IPS-18a (cell line): Measurements from ENCODE around the gene FSHR.

Source experiments
- H3K27ac ChIP-seq: one replicate; pipeline ENCODE4 v1.5.1; 2013; ENCODE audit warnings: low read length
- H3K27me3 ChIP-seq: one replicate; pipeline ENCODE4 v1.6.1; 2013; ENCODE audit warnings: mild to moderate bottlenecking, low read length; ENCODE audit not compliant: control insufficient read depth, insufficient read depth
- H3K36me3 ChIP-seq: one replicate; pipeline ENCODE4 v1.6.1; 2013; ENCODE audit warnings: low read depth, low read length; ENCODE audit not compliant: control insufficient read depth
- H3K4me1 ChIP-seq: one replicate; pipeline ENCODE4 v1.6.1; 2013; ENCODE audit warnings: low read depth, low read length; ENCODE audit not compliant: control insufficient read depth
- H3K4me3 ChIP-seq: one replicate; pipeline ENCODE4 v1.5.1; 2013; ENCODE audit warnings: low read length
- H3K9ac ChIP-seq: one replicate; pipeline ENCODE4 v1.6.1; 2013; ENCODE audit warnings: mild to moderate bottlenecking, low read length, moderate library complexity
- H3K9me3 ChIP-seq: one replicate; pipeline ENCODE4 v1.6.1; 2013; ENCODE audit warnings: low read depth, low read length; ENCODE audit not compliant: control insufficient read depth

Gene FSHR, protein sequence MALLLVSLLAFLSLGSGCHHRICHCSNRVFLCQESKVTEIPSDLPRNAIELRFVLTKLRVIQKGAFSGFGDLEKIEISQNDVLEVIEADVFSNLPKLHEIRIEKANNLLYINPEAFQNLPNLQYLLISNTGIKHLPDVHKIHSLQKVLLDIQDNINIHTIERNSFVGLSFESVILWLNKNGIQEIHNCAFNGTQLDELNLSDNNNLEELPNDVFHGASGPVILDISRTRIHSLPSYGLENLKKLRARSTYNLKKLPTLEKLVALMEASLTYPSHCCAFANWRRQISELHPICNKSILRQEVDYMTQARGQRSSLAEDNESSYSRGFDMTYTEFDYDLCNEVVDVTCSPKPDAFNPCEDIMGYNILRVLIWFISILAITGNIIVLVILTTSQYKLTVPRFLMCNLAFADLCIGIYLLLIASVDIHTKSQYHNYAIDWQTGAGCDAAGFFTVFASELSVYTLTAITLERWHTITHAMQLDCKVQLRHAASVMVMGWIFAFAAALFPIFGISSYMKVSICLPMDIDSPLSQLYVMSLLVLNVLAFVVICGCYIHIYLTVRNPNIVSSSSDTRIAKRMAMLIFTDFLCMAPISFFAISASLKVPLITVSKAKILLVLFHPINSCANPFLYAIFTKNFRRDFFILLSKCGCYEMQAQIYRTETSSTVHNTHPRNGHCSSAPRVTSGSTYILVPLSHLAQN

DNA sequence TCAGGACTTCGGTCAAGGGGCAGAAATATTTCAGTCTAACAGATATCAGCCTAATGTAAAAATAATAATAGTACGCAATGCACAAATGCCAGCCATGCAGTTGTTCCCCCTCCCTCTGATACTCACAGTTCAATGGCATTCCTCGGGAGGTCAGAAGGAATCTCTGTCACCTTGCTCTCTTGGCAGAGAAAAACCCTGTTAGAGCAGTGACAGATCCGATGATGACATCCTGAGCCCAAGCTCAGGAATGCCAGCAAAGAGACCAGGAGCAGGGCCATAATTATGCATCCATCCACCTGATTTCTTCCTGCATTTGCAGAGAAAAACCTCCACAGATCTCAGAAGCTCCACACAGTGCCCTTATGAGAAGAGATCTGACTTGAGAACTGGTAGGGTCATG lies at the start of gene FSHR:
TSS of gene FSHR (minus strand) at position 376 of the 400 bp plus-strand sequence. CDS start at position 278, 98 bp downstream.
- H3K9ac ChIP-seq, result no peak within 1 kb of the TSS
- H3K36me3 ChIP-seq, result no peaks in the 10 kb centered on the region
- peaks cover 19% of the 10 kb centered on the region for H3K4me1 ChIP-seq
- no peak within 1 kb of the TSS for H3K4me3 ChIP-seq
- no peaks in the 10 kb centered on the region for H3K27me3 ChIP-seq
- H3K9me3 ChIP-seq, result no peaks in the 10 kb centered on the region
- no peak within 1 kb of the TSS for H3K27ac ChIP-seq

DNA sequence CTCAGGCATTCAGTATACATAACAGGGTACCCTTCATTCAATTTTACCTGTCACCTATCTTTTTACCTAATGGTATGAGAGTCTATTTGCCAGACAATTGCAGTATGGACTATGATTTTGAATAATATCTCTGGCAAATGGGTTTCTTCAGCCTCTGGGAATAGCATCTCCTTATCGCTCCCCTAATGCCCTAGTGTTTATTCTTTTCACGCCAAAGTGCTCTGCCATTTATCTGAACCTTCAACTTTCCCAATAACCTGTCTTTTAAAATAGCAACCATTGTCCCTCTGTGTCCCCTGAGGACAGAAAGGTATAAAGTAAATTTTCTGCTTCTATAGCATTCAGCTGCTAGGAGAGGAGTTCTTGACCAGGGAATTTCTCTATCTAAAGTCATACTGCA lies 45.0 kb upstream of the FSHR start:
- H3K4me1 ChIP-seq, result no peaks in the 10 kb centered on the region
- H3K9ac ChIP-seq, result no peak overlapping the region
- no peaks in the 10 kb centered on the region for H3K27me3 ChIP-seq
- no peaks in the 10 kb centered on the region for H3K9me3 ChIP-seq
- no peaks in the 10 kb centered on the region for H3K36me3 ChIP-seq
- no peak overlapping the region for H3K4me3 ChIP-seq
- no peak overlapping the region for H3K27ac ChIP-seq

DNA sequence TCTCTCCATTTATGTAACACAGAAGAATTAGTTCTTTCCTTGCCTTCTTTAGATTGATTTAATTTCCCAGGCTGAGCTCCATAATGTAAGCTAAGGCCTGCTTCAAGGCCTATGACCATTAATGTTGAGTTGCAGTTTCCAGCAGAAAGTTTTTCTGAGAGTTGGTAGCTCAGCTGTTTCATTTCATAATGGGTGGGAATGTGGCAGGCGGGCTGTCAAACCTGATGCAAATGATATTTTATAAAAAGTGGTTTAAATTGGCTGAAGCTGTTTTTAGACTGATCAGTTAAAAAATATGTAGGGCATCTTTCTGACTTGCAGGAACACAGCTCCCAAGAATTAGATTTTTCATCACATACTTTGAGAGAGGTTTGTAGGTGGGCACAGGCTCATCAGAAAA lies 40.4 kb upstream of the FSHR start:
- no peak overlapping the region for H3K9ac ChIP-seq
- no peaks in the 10 kb centered on the region for H3K27me3 ChIP-seq
- H3K9me3 ChIP-seq, result no peaks in the 10 kb centered on the region
- H3K4me1 ChIP-seq, result no peaks in the 10 kb centered on the region
- no peak overlapping the region for H3K27ac ChIP-seq
- no peaks in the 10 kb centered on the region for H3K36me3 ChIP-seq
- H3K4me3 ChIP-seq, result no peak overlapping the region

DNA sequence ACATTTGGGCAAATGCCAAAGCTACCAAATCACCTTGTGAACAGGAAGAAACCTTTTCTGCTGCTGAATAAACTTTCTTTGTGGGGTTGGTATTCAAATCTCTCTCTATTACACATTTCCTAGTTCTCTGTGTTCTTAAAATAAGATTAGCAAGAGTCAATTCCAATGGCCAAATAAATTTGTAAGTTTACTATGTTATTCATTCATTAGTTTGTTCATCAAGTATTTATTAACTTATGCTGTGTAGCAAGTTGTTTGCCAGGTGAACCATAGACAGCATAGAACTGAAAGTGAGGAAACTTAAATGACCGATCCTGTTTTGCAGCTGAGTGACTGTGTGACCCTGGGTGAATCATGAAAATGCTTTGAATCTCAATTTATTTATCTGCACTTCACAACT lies 37.7 kb upstream of the FSHR start:
- Histone ChIP-seq H3K4me1 (peaks cover 5% of the 10 kb centered on the region), H3K27me3 (no peaks in the 10 kb centered on the region), H3K27ac (no peak overlapping the region), H3K9me3 (no peaks in the 10 kb centered on the region), H3K9ac (no peak overlapping the region), H3K4me3 (no peak overlapping the region), H3K36me3 (no peaks in the 10 kb centered on the region)

DNA sequence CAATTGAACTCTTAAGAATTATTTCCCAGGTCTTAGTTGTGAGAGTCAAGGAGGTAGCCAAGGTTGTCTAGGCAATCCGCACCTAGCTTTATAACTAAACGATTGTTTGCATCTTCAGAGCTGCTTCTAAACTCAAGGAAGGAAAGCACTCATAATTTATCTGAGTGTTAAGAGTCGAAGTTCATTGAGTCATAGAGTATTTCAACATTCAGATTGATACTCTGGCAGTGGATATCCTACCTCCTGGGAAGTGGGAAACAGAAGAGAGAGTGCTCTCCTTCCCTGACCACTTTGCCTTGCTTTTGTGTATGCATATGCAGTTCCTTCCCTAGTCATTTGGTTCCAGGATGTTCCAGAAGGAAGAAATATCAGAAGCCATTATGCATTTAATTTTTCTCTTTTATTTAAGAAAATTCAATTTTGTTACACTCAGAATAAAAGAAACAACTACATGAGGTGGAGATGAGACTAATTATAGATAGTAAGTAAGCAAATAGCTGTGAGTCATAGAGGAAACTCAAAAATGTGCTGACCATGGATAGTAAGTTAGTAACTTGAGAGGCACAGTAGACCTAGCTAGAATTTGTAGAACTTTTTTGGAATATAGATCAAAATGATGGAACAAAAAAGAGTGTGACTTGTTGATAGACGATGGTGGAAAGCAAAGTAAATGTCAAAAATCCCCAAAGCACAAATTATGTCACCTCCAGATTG lies 35.4 kb upstream of the FSHR start:
- no peak overlapping the region for H3K27ac ChIP-seq

DNA sequence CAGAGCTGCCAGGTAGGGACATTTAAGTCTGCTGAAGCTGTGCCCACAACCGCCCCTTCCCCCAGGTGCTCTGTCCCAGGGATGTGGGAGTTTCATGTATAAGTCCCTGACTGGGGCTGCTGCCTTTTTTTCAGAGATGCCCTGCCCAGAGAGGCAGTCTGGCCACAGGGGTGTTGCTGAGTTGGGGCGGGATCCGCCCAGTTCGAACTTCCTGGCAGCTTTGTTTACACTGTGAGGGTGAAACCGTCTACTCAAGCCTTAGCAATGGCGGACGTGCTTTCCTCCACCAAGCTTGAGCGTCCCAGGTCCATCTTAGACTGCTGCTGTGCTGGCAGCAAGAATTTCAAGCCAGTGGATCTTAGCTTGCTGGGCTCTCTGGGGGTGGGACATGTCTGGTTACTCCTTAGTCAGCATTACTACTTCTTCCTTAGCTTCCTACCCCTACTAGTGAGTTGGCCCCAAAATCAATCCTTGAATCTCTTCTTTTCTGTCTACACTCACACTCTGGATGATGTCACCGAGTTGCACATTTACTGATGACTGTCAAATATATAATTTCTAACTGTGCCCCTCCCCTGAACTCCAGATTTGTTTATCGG lies 31.8 kb upstream of the FSHR start:
- Histone ChIP-seq H3K27me3 (no peaks in the 10 kb centered on the region), H3K9ac (no peak overlapping the region), H3K27ac (no peak overlapping the region), H3K4me1 (peaks cover 5% of the 10 kb centered on the region), H3K36me3 (no peaks in the 10 kb centered on the region), H3K4me3 (no peak overlapping the region), H3K9me3 (no peaks in the 10 kb centered on the region)

More for the DNA sequence above, 35.4 kb upstream of the FSHR start:
- H3K4me1 ChIP-seq, result peaks cover 5% of the 10 kb centered on the region
- no peak overlapping the region for H3K4me3 ChIP-seq
- H3K9me3 ChIP-seq, result no peaks in the 10 kb centered on the region
- no peaks in the 10 kb centered on the region for H3K27me3 ChIP-seq
- H3K9ac ChIP-seq, result no peak overlapping the region
- no peaks in the 10 kb centered on the region for H3K36me3 ChIP-seq

DNA sequence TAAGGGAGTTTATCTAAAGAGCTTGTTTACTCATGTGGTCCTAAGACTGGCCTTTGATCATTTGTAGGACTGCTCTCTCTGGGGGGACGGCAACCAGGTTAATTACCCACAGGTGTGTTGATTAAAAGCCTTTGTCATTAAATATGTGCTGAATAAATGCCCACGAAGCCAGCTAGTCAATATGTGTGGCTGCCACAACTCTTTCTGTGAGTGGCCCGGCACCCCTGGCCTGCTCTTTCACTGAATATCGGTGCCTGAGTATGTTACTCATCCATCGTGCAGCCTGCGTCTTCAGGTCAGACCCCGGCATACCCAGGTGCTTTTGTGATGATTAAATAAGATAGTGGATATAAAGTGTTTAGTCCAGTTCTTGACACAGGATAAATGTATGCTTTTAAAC lies 24.3 kb upstream of the FSHR start:
- H3K4me1 ChIP-seq, result no peaks in the 10 kb centered on the region

DNA sequence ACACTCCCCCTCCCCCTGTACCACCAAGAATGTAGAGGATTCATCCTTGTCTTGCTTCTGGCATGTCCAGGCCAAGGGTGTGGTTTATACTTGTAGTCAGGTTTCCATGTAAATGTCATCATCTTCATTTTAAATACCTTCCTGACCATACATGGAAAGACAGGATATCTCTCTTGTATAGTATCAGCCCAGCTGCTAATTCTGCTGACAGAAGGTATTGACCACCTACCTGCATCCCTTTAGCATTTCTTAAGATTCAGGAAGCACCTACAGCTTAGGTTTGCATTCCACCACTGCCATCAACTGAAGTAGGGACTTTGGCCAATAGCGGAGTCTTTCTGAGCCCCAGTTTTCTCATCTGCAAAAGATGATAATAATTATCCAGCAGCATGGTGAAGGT lies 22.9 kb upstream of the FSHR start:
- H3K9me3 ChIP-seq, result no peaks in the 10 kb centered on the region
- H3K36me3 ChIP-seq, result no peaks in the 10 kb centered on the region
- no peak overlapping the region for H3K4me3 ChIP-seq
- no peak overlapping the region for H3K27ac ChIP-seq
- no peaks in the 10 kb centered on the region for H3K4me1 ChIP-seq
- no peak overlapping the region for H3K9ac ChIP-seq
- H3K27me3 ChIP-seq, result no peaks in the 10 kb centered on the region

More for the DNA sequence above, 24.3 kb upstream of the FSHR start:
- no peak overlapping the region for H3K27ac ChIP-seq
- H3K4me3 ChIP-seq, result no peak overlapping the region
- no peaks in the 10 kb centered on the region for H3K36me3 ChIP-seq
- no peaks in the 10 kb centered on the region for H3K27me3 ChIP-seq
- H3K9ac ChIP-seq, result no peak overlapping the region
- no peaks in the 10 kb centered on the region for H3K9me3 ChIP-seq

DNA sequence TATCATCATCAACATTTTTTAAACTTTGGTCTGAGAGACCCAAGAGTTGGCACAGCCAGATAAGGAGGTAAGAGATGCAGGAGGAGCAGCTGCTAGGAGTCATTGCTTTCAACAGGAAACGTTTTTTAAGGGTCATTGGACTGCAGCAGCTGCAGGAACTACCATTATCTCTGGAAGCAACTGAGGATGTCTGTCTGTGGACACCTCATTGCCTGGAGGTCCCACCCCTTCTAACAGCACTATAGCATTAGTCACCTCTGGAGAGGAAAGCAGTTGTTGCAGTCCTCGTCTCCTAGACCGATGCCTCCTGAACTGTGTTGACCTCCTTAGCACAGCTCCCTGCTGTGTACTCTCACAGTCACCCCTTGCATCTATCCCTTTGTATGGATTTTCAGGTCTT lies 21.5 kb upstream of the FSHR start:
- no peaks in the 10 kb centered on the region for H3K9me3 ChIP-seq
- no peak overlapping the region for H3K9ac ChIP-seq
- no peak overlapping the region for H3K4me3 ChIP-seq
- H3K27me3 ChIP-seq, result no peaks in the 10 kb centered on the region
- H3K4me1 ChIP-seq, result no peaks in the 10 kb centered on the region
- H3K27ac ChIP-seq, result no peak overlapping the region
- no peaks in the 10 kb centered on the region for H3K36me3 ChIP-seq

DNA sequence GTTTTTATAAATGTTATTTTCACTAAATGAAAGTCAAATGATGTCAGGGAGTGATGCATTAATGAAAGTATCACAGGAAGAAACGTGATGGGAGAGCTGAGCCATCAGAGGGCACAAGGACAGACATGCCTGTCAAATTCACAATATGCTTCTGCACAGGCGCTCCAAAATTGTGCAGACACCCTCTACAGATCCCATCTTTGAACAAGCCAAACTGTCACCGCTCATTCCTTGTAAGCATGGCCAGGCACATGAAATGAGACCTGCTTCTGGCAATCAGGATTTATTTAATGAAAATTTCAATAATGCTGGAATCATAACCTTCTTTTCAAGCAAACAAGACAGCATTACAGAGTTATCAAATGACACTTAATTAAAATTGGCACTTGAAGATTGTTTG lies 20.4 kb upstream of the FSHR start:
- no peak overlapping the region for H3K4me3 ChIP-seq
- H3K4me1 ChIP-seq, result no peaks in the 10 kb centered on the region
- H3K27ac ChIP-seq, result no peak overlapping the region
- no peak overlapping the region for H3K9ac ChIP-seq
- H3K36me3 ChIP-seq, result no peaks in the 10 kb centered on the region
- no peaks in the 10 kb centered on the region for H3K9me3 ChIP-seq
- H3K27me3 ChIP-seq, result no peaks in the 10 kb centered on the region

DNA sequence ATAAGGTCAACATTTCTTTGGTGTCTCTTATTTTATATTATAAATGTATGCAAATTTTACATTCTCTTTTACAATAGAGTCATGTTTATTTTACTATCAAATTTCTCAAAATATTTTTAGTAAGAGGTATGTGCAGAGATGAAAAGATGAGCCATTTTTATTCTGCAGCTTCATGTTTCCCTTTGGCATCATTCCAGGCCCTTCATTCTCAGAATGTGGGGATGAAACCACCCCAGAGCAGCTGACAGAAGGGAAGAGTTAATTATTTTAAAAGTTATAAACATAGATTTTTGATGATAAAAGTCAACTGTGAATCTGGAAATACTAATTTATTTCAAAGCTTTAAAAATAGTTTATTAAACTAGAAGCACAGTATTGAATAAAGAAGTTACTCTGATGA lies 12.8 kb upstream of the FSHR start:
- Histone ChIP-seq H3K36me3 (no peaks in the 10 kb centered on the region), H3K27me3 (no peaks in the 10 kb centered on the region), H3K4me1 (no peaks in the 10 kb centered on the region), H3K9me3 (no peaks in the 10 kb centered on the region), H3K9ac (no peak overlapping the region), H3K27ac (no peak overlapping the region), H3K4me3 (no peak overlapping the region)
